ENCODE measurements around the gene TRAPPC8.
"Not testable (repeated sequence)": the region's sequence is repeated elsewhere in the genome, so short reads cannot be mapped to it uniquely, and the experiment has no call there.

The TRAPPC8 gene

DNA sequence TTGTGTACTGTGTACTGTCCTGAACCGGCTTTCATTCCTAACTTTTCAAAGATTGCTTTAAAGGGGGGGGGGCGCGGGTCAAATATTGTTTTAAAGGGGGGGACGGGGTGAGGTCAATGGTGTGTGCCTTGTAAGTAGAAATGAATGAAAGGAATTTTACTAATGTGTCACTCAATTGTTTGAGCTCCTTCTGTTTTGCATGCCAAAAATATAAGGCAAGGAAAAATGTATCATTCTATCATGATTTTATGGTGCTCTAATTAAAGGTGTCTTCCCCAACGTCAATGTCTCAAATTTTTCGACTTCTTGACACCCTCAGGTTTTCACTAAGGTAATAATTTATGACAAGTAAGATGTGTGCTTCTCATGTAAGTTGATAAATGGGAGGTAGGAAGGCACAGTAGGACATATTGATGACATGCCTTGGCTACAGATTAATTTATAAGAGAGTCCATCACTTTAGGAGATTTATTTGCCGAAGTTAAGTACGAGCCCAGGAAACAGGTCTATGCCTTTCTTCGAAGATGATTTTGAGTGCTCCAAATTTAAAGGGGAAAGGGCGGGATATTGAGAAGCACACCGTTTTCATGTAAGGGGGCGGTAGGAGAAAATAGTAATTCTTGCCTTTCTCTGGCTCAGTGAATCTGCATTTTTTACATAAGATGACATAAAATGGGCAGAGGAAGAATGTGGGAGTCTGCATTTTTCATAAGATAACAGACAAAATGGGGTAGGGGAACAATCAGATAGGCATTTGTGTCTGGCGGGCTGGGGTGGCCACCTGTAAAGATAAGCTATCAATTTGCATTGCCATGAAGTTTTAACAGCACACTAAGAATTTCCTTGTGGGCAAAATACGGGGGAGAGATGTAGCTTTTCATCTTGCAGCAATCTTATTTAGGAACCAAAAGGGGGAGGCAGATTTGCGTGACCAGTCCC is 1.2 kb upstream of the TRAPPC8 start:
- DNase-seq (ENCODE audit: low read depth in 2 of 2), result no peak

DNA sequence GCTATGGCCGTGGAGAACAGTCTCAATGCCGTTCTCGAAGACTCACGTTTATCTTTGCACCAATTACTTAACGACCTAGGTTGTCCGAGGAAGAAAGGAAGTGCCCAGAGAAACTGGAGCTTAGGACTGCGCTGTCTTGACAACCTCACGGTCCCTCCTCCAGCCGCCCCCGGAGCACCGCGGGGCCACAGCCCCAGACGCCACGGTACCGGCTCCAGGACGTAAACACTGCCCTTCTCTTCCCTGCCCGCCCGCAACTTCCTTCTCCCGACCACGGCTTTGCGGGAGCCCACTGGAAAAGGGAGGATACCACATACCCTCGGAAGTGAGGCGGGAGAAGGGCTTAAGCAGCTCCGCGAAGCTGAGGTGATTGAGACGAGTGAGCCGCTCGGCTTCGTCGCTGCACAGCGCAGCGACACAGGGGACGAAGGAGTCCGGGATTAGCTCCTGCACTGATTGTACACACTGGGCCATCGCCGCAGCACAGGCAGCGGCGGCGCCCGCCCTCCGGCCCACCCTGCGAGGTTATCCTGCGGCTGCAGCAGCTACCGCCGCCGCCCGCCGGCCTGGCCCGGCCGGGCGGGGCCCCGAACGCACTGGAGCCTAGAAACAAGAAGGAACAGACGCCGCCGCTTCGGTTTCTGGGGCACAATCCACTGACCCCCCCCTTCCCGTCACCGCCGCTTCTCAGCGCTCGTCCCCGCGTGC is 483 bp downstream of the TRAPPC8 start:
- peak in 1 of 2 donors; percentile 16 for DNase-seq (ENCODE audit: low read depth in 2 of 2)

- no peak for DNase-seq (ENCODE audit: low read depth in 2 of 2)
Observed at GRCh38 chr18:31941010-31941809, 1.7 kb downstream of the TRAPPC8 start.

DNA sequence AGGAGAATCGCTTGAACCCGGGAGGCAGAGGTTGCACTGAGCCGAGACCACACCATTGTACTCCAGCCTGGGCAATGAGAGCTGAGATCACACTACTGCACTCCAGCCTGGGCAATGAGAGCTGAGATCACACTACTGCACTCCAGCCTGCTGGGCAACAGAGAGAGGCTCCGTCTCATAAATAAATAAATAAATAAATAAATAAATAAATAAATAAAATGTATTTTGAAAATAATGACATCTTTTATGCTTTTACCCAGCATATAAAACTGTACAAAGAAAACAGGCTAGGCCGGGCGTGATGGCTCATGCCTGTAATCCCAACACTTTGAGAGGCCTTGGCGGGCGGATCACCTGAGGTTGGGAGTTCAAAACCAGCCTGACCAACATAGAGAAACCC is 8.2 kb downstream of the TRAPPC8 start:
- not testable (repeated sequence) for DNase-seq (ENCODE audit: low read depth in 2 of 2)

GRCh38 chr18:31931886-31932240 is 11.1 kb downstream of the TRAPPC8 start:
- no peak for DNase-seq (ENCODE audit: low read depth in 2 of 2)

DNA sequence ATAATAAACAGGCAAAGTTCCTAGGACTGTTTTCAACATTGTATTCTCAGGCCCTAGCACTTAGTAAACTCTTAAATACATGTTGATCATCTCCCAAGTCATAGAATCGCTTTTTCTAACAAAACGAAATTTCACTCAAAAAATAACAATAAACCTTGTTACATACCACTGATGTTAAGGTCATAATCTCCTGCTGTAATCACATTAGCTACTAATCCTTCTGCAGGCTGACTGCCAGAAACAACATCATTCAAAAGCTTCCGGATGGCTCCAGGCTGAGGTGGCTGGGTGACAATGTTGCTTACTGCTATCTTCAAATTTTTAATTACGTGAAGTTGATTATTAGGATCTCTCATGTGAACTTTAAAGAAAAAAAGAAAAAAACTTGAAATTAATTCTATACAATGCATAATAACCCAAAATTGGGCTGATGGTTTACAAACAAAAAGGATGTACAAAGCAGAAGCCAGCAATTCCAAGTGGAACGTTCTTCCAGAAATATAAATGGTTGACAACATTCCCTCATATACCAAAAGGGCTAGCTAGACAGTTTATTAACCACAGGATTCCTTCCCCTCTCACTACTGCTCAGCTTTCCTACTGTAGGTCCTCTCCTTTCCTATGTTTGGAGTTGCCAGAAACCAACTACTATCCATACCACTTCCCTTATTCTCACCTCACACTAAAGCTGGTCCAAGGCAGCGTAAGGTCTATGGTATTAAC is 11.6 kb downstream of the TRAPPC8 start:
- no peak for DNase-seq (ENCODE audit: low read depth in 2 of 2)

DNA sequence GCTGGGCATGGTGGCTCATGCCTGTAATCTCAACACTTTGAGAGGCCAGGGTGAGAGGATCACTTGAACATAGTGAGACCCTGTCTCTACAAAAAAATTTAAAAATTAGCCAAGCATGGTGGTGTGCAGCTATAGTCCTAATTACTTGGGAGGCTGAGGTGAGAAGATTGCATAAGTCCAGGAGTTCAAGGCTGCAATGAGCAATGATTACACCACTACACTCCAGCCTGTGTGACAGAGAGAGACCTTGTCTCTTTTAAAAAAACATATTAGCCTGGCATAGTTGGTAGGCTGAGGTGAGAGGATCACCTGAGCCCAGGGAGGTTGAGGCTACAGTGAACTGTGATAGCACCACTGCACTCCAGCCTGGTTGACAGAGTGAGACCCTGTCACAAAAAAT is 13.7 kb downstream of the TRAPPC8 start:
- no peak for DNase-seq (ENCODE audit: low read depth in 2 of 2)

GRCh38 chr18:31926988-31927387 is 15.9 kb downstream of the TRAPPC8 start:
- not testable (repeated sequence) for DNase-seq (ENCODE audit: low read depth in 2 of 2)

DNA sequence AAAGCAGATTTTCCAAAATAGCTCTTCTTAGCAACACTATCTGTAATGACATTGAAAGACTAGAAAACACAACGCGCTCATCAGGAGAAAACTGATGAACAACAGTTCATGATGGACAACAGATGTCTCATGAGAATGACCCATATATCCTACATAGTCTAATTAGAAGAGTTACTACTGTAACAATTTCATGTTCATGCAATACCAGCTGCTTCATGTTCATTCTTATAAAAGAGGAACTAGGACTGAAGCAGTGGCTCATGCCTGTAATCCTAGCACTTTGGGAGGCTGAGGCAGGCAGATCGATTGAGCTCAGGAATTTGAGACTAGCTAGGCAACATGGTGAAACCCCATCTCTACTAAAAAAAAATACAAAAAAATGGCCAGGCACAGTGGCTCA is 22.7 kb downstream of the TRAPPC8 start:
- no peak for DNase-seq (ENCODE audit: low read depth in 2 of 2)

DNA sequence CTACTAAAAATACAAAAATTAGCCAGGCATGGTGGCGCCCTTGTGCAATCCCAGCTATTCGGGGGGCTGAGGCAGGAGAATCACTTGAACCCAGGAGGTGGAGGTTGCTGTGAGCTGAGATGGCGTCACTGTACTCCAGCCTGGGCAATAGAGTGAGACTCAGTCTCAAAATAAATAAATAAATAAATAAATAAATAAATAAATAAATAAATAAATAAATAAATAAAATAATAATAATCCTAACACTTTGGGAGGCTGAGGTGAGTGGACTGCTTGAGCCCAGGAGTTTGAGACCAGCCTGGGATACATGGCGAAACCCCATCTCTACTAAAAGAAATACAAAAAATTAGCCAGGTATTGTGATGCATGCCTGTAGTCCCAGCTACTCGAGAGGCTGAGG is 23.6 kb downstream of the TRAPPC8 start:
- DNase-seq (ENCODE audit: low read depth in 2 of 2), result not testable (repeated sequence)

DNA sequence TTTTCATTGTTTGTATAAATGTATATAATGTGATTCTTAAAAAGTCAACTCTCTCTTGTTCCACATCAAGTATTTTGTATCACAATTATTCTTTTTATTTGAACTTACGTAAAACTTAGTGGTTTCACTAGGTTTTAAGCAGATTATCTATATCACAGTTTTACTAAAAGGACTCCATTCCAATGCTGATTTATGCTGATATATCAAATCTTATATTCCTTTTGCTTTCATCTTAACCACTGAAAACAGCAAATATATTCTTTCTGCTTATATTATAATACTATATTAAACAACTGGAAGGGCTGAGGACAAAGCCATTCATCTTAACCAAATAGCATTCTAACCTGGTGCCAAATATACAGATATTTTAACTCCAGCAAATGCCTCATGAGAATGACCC is 24.2 kb downstream of the TRAPPC8 start:
- DNase-seq (ENCODE audit: low read depth in 2 of 2), result no peak

DNA sequence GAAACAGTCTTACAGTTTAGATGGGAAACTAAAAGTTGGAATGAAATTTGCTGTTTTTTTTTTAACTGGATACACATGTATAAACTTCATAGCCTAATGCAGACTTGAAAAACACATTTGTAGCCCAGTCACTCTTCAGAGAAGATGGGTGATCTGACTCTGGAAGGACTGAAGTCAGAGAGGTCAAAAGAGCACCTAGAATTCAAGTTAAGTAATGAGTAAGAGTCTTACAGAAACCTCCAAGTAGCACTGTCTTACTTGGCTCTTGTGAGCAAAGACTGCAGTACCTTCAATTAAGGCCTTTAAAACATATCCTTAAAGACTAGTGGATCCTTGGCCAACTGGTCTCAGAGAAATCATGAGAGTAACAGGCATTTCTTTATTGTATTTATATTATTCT is 41.9 kb downstream of the TRAPPC8 start:
- DNase-seq (ENCODE audit: low read depth in 2 of 2), result no peak

DNA sequence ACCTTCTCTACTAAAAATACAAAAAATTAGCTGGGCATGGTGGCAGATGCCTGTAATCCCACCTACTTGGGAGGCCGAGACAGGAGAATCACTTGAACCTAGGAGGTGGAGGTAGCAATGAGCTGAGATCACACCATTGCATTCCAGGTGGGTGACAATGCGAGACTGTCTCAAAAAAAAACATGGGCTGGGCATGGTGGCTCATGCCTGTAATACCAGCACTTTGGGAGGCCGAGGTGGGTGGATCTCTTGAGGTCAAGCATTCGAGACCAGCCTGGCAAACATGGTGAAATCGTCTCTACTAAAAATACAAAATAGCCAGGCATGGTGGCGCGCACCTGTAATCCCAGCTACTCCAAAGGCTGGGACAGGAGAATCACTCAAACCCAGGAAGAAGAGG is 43.2 kb downstream of the TRAPPC8 start:
- not testable (repeated sequence) for DNase-seq (ENCODE audit: low read depth in 2 of 2)

DNA sequence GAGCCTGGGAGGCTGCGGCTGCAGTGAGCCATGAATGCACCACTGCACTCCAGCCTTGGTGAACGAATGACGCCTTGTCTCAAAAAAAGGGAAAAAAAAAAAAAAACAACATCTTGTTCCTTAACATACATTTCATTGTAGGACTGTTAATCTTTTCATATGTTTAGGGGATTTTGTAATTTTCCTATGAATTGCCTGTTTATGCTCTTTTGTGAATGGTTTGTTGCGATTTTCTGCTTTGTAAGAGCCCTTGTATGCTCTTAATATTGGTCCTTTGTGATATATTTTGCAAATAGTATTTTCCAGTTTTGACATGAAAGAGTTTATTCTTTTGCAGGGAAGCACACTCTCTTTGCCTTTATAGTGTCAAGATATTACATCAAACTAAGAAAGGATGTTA is 50.0 kb downstream of the TRAPPC8 start:
- DNase-seq (ENCODE audit: low read depth in 2 of 2), result no peak

DNA sequence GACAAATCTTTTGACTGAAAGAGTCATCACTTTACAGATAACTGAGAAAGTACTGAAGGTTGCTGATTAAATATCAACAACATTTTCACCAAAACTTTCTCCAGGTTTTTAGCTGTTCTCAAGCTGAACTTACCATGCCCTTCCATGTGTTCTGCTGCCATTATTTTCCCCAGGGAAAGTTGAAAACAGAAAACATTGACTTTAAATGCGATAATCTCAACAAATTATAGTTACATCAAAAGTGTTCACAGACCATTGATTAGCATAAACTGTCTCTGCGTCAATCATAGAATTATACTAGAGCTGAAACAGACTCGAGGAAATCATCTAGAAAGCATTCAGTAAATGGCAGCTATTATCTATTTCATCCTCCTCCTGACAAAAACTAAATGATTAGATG is 51.4 kb downstream of the TRAPPC8 start:
- DNase-seq (ENCODE audit: low read depth in 2 of 2), result no peak

GRCh38 chr18:31884020-31884419 is 58.9 kb downstream of the TRAPPC8 start:
- no peak for DNase-seq (ENCODE audit: low read depth in 2 of 2)

DNA sequence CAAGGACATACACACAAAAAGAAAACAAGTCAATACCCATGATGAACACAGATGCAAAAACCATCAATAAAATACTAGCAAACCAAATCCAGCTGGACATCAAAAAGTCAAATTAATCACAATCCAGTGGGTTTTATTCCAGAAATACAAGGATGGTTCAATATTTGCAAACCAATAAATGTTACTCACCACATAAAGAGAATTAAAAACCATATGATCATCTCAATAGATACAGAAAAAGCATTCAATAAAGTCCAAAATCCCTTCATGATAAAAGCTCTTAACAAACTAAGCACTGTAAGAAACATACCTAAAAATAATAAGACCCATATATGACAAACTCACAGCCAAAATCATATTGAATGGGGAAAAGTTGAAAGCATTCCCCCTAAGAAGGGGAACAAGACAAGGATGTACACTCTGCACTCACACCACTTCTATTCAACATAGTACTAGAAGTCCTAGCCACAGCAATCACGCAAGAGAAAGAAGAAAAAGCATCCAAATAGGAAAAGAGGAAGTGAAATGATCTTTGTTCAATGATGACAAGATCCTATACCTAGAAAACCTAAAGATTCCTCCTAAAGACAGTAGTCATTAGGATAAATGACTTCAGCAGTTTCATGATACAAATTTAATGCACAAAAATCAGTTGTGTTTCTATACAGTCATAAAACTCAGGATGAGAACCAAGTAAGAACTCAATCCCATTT is 62.6 kb downstream of the TRAPPC8 start:
- no peak for DNase-seq (ENCODE audit: low read depth in 2 of 2)

DNA sequence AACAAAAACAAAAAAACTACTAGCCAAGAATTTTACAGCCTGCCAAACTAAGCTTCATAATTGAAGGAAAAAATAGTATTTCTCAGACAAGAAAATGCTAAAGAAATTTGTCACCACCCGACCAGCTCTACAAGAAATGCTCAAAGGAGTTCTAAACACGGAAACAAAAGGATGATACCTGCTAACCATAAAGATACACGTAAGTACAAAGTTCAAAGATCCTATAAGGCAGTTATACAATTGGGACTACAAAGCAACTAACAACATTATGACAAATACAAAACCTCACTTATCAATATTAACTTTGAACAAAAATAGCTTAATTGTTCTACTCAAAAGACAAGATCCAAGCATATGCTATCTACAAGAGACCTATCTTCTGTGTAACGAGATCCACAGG is 64.6 kb downstream of the TRAPPC8 start:
- no peak for DNase-seq (ENCODE audit: low read depth in 2 of 2)

- no peak for DNase-seq (ENCODE audit: low read depth in 2 of 2)
Observed at GRCh38 chr18:31877900-31878299, 65.0 kb downstream of the TRAPPC8 start.

GRCh38 chr18:31876707-31877106 is 66.2 kb downstream of the TRAPPC8 start:
- DNase-seq (ENCODE audit: low read depth in 2 of 2), result no peak

DNA sequence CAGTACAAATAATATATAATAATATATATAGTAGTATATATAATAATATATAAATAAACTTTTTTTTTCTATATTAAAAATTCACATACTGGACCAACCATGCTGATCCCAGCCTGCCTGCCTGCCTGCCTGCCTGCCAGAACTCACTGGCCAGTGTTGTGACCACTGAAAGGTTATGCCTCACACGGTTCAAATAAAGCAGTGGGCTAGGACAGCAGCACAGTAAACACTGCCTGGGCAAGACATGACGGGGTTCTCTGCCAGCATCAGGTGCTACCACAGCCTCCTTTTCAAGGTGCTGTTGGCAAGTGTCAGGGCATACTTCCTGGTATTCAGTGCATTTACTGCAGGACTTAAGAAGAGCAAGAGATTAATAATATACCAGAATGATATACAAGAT is 67.6 kb downstream of the TRAPPC8 start:
- DNase-seq (ENCODE audit: low read depth in 2 of 2), result no peak
